HEK293 (cell line): Measurements from ENCODE around the gene PAX2.

Experiments used
- CTCF ChIA-PET: fragments of 350-600 bp; formaldehyde crosslinking; extraction: SDS; loops from one replicate; lab custom pipeline; 2021; ENCODE audit warnings: antibody characterized with exemption; lab: Yijun Ruan, JAX
- POLR2A ChIA-PET: fragments of 300-600 bp; formaldehyde crosslinking; extraction: SDS; loops from one replicate; lab custom pipeline; 2020; ENCODE audit warnings: antibody characterized with exemption, inconsistent platforms; lab: Yijun Ruan, JAX
- H3K27ac ChIP-seq: fragments of 200-500 bp; sonication (Bioruptor generic); 2 replicates; pipeline ENCODE4 v1.5.1; 2014; ENCODE audit warnings: low read depth, low read length, control low read depth, inconsistent platforms; ENCODE audit errors: extremely low read depth
- H3K36me3 ChIP-seq, 2 experiments: fragments of 200-500 bp in 1 of 2; sonication (Bioruptor generic) in 1 of 2; 1 replicate in 1 of 2; 2 replicates in 1 of 2; pipeline ENCODE4 v1.5.1; 2014 to 2017; ENCODE audit warnings: inconsistent platforms in 2 of 2, low read length in 2 of 2; ENCODE audit not compliant: control insufficient read depth in 2 of 2, insufficient read depth in 1 of 2
- H3K4me1 ChIP-seq: fragments of 200-500 bp; sonication (Bioruptor generic); 2 replicates; pipeline ENCODE4 v1.5.1; 2014; ENCODE audit warnings: mild to moderate bottlenecking, low read length, inconsistent platforms; ENCODE audit not compliant: control insufficient read depth, insufficient read depth
- H3K4me3 ChIP-seq: 2 replicates; pipeline ENCODE4 v1.5.1; 2011; ENCODE audit warnings: low read depth, mild to moderate bottlenecking, control low read depth, low read length, moderate library complexity
- H3K9me3 ChIP-seq: fragments of 200-500 bp; sonication (Bioruptor generic); 2 replicates; pipeline ENCODE4 v1.5.1; 2014; ENCODE audit warnings: low read depth, low read length, inconsistent platforms; ENCODE audit not compliant: control insufficient read depth, insufficient read depth
- EGR2 ChIP-seq: fragments of 450-650 bp; formaldehyde crosslinking; IDR thresholded peaks from 2 replicates; pipeline ENCODE4 v1.5.1; 2016; ENCODE audit warnings: low read depth, missing biosample characterization, missing genetic modification characterization
- GLIS1 ChIP-seq: fragments of 450-650 bp; formaldehyde crosslinking; IDR thresholded peaks from 2 replicates; pipeline ENCODE4 v1.5.1; 2016; ENCODE audit warnings: missing biosample characterization, missing genetic modification characterization
- ZBTB17 ChIP-seq: fragments of 450-650 bp; formaldehyde crosslinking; IDR thresholded peaks from 2 replicates; pipeline ENCODE4 v1.5.1; 2016; ENCODE audit warnings: missing biosample characterization, missing genetic modification characterization
- ZBTB48 ChIP-seq: fragments of 450-650 bp; formaldehyde crosslinking; IDR thresholded peaks from 2 replicates; pipeline ENCODE4 v1.5.1; 2016; ENCODE audit warnings: missing biosample characterization, missing genetic modification characterization
- ZFP3 ChIP-seq: fragments of 450-650 bp; formaldehyde crosslinking; IDR thresholded peaks from 2 replicates; pipeline ENCODE4 v1.5.1; 2016; ENCODE audit warnings: low read depth, missing biosample characterization, missing genetic modification characterization
- ZNF133 ChIP-seq: fragments of 450-650 bp; formaldehyde crosslinking; IDR thresholded peaks from 2 replicates; pipeline ENCODE4 v1.5.1; 2016; ENCODE audit warnings: missing biosample characterization, missing genetic modification characterization
- ZNF202 ChIP-seq: fragments of 450-650 bp; formaldehyde crosslinking; IDR thresholded peaks from 2 replicates; pipeline ENCODE4 v1.5.1; 2016; ENCODE audit warnings: missing biosample characterization, missing genetic modification characterization, borderline replicate concordance
- ZNF214 ChIP-seq: fragments of 450-650 bp; formaldehyde crosslinking; IDR thresholded peaks from 2 replicates; pipeline ENCODE4 v1.5.1; 2017; ENCODE audit warnings: missing biosample characterization, mild to moderate bottlenecking, missing genetic modification characterization, borderline replicate concordance
- ZNF221 ChIP-seq: fragments of 450-650 bp; formaldehyde crosslinking; IDR thresholded peaks from 2 replicates; pipeline ENCODE4 v1.5.1; 2017; ENCODE audit warnings: missing biosample characterization, missing genetic modification characterization, borderline replicate concordance
- ZNF23 ChIP-seq: fragments of 450-650 bp; formaldehyde crosslinking; IDR thresholded peaks from 2 replicates; pipeline ENCODE4 v1.5.1; 2016; ENCODE audit warnings: missing biosample characterization, missing genetic modification characterization, borderline replicate concordance
- ZNF274 ChIP-seq, 2 experiments: fragments of 200-500 bp in 1 of 2; fragments of 450-650 bp in 1 of 2; sonication (Bioruptor generic) in 1 of 2; formaldehyde crosslinking in 1 of 2; IDR thresholded peaks; 2 replicates each; pipeline versions ENCODE4 v1.5.1 to v1.6.1; 2014 to 2016; ENCODE audit warnings: borderline replicate concordance in 1 of 2, inconsistent platforms in 1 of 2, low read length in 1 of 2, missing biosample characterization in 1 of 2, missing genetic modification characterization in 1 of 2
- ZNF37A ChIP-seq: fragments of 450-650 bp; IDR thresholded peaks from 2 replicates; pipeline ENCODE4 v1.5.1; 2018; ENCODE audit warnings: missing biosample characterization, missing genetic modification characterization
- ZNF529 ChIP-seq: fragments of 450-650 bp; formaldehyde crosslinking; IDR thresholded peaks from 2 replicates; pipeline ENCODE4 v1.5.1; 2017; ENCODE audit warnings: missing genetic modification characterization, missing biosample characterization; ENCODE audit not compliant: insufficient replicate concordance
- ZNF549 ChIP-seq: fragments of 450-650 bp; IDR thresholded peaks from 2 replicates; pipeline ENCODE4 v1.5.1; 2018; ENCODE audit warnings: missing biosample characterization, missing genetic modification characterization, mild to moderate bottlenecking, inconsistent platforms, moderate library complexity
- ZNF558 ChIP-seq: fragments of 450-650 bp; formaldehyde crosslinking; IDR thresholded peaks from 2 replicates; pipeline ENCODE4 v1.5.1; 2016; ENCODE audit warnings: missing biosample characterization, missing genetic modification characterization
- ZNF837 ChIP-seq: fragments of 450-650 bp; formaldehyde crosslinking; IDR thresholded peaks from 2 replicates; pipeline ENCODE4 v1.5.1; 2016; ENCODE audit warnings: missing biosample characterization, missing genetic modification characterization
- TF ChIP-seq, protein P1 (sequence below): fragments of 450-650 bp; formaldehyde crosslinking; IDR thresholded peaks from 2 replicates; pipeline ENCODE4 v1.5.1; 2016; ENCODE audit warnings: missing biosample characterization, missing genetic modification characterization
- TF ChIP-seq, protein P2 (sequence below): fragments of 450-650 bp; formaldehyde crosslinking; IDR thresholded peaks from 2 replicates; pipeline ENCODE4 v1.5.1; 2016; ENCODE audit warnings: missing biosample characterization, missing genetic modification characterization
- TF ChIP-seq, protein P3 (sequence below): fragments of 450-650 bp; formaldehyde crosslinking; IDR thresholded peaks from 2 replicates; pipeline ENCODE4 v1.5.1; 2016; ENCODE audit warnings: missing biosample characterization, missing genetic modification characterization
- TF ChIP-seq, protein P4 (sequence below): IDR thresholded peaks from 2 replicates; pipeline ENCODE4 v1.6.1; 2011; ENCODE audit warnings: mild to moderate bottlenecking, low read depth, low read length, borderline replicate concordance
- TF ChIP-seq, protein P5 (sequence below): fragments of 450-650 bp; formaldehyde crosslinking; IDR thresholded peaks from 2 replicates; pipeline ENCODE4 v1.5.1; 2017; ENCODE audit warnings: missing biosample characterization, missing genetic modification characterization
- TF ChIP-seq, protein P6 (sequence below): fragments of 450-650 bp; formaldehyde crosslinking; IDR thresholded peaks from 2 replicates; pipeline ENCODE4 v1.5.1; 2016; ENCODE audit warnings: missing biosample characterization, missing genetic modification characterization

PAX2 gene

DNA sequence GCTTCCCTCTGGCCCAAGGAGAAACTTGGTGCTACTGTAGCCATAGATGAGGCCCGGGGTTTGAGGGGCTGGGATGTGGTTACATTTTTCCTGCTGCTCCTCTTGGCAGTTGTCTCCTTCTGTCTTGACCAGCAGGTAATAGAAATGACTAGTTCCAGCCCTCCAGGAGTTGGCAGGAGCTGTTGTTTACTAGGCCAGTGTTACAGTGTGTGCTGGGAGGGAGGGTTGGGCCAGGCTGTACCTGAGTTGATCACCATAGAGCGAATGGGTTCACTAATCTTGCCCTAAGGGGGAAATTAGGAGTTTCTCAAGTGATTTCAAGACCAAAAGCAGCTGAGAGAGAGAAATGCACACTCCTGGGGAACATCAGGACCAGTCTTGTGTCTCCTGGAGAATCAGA, 34.9 kb downstream of the PAX2 start:
- Histone ChIP-seq H3K9me3 (no peaks in the 10 kb centered on the region), H3K36me3 (peaks cover 0 to 10% of the 10 kb centered on the region in 2 experiments; a peak in 1 of 3 replicates), H3K27ac (no peak overlapping the region), H3K4me3 (no peak overlapping the region), H3K4me1 (no peaks in the 10 kb centered on the region)
- TF ChIP-seq ZBTB17 = no peak
- no peak for TF ChIP-seq ZNF274 (IDR thresholded peaks at IDR 0.05; ENCODE audit: low read length)
- no peak for TF ChIP-seq ZNF274 (tag by site-specific recombination; IDR thresholded peaks at IDR 0.05; ENCODE audit: borderline replicate concordance)
- TF ChIP-seq ZNF529 = no peak
- TF ChIP-seq, protein P1, sequence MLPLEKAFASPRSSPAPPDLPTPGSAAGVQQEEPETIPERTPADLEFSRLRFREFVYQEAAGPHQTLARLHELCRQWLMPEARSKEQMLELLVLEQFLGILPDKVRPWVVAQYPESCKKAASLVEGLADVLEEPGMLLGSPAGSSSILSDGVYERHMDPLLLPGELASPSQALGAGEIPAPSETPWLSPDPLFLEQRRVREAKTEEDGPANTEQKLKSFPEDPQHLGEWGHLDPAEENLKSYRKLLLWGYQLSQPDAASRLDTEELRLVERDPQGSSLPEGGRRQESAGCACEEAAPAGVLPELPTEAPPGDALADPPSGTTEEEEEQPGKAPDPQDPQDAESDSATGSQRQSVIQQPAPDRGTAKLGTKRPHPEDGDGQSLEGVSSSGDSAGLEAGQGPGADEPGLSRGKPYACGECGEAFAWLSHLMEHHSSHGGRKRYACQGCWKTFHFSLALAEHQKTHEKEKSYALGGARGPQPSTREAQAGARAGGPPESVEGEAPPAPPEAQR (tag by site-specific recombination) = no peak
- TF ChIP-seq, protein P2, sequence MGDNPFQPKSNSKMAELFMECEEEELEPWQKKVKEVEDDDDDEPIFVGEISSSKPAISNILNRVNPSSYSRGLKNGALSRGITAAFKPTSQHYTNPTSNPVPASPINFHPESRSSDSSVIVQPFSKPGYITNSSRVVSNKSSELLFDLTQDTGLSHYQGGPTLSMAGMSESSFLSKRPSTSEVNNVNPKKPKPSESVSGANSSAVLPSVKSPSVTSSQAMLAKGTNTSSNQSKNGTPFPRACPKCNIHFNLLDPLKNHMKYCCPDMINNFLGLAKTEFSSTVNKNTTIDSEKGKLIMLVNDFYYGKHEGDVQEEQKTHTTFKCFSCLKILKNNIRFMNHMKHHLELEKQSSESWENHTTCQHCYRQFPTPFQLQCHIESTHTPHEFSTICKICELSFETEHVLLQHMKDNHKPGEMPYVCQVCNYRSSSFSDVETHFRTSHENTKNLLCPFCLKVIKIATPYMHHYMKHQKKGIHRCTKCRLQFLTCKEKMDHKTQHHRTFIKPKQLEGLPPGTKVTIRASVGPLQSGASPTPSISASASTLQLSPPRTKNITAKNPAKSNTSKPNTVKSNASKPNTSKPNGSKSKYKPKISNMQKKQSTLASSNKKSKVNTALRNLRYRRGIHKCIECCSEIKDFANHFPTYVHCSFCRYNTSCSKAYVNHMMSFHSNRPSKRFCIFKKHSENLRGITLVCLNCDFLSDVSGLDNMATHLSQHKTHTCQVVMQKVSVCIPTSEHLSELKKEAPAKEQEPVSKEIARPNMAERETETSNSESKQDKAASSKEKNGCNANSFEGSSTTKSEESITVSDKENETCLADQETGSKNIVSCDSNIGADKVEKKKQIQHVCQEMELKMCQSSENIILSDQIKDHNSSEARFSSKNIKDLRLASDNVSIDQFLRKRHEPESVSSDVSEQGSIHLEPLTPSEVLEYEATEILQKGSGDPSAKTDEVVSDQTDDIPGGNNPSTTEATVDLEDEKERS (tag by site-specific recombination) = no peak
- TF ChIP-seq ZNF23 (tag by site-specific recombination) = no peak
- ChIA-PET CTCF (interaction anchor here (0.7 kb wide), 1 partner anchor 83 kb away, joined by 3 read pairs; no protein-coding TSS in a partner anchor), POLR2A (no interaction called here)

DNA sequence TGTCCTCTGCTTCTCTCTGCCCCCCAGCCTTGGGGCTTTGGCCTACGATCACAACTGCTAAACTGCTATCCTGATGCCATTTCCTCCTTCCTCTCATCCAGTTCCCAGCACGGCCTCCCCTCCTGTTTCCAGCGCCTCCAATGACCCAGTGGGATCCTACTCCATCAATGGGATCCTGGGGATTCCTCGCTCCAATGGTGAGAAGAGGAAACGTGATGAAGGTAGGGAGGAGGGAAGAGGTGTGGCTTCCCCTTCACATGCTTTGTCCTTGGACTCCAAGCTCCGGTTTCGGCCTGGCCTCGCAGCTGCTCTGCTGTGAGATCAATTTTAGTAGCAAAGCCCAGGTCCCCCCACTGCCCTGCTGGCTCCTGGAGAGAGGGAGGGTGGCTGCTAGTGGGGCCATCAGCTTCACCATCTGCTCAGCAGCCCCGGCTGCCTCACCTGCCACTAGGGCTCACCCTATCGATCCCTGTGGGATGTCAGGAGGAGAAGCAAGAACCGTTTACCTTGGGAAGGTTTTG, 35.8 kb downstream of the PAX2 start:
- Histone ChIP-seq H3K27ac (no peak overlapping the region), H3K36me3 (peaks cover 0 to 10% of the 10 kb centered on the region in 2 experiments; a peak in 1 of 3 replicates), H3K4me3 (no peak overlapping the region), H3K9me3 (no peaks in the 10 kb centered on the region), H3K4me1 (no peaks in the 10 kb centered on the region)
- CTCF ChIA-PET = no interaction called here
- POLR2A ChIA-PET = no interaction called here
- TF ChIP-seq ZBTB48 (tag by site-specific recombination) (no peak), ZNF37A (tag by site-specific recombination) (no peak), ZNF549 (tag by site-specific recombination) (no peak), ZNF214 (no peak), ZNF837 (tag by site-specific recombination) (no peak), EGR2 (tag by site-specific recombination) (no peak), ZFP3 (tag by site-specific recombination) (no peak), ZNF133 (tag by site-specific recombination) (no peak), ZNF558 (no peak), ZNF202 (tag by site-specific recombination) (no peak), GLIS1 (tag by site-specific recombination) (no peak), ZNF221 (tag by site-specific recombination) (no peak)
- TF ChIP-seq, protein P3, sequence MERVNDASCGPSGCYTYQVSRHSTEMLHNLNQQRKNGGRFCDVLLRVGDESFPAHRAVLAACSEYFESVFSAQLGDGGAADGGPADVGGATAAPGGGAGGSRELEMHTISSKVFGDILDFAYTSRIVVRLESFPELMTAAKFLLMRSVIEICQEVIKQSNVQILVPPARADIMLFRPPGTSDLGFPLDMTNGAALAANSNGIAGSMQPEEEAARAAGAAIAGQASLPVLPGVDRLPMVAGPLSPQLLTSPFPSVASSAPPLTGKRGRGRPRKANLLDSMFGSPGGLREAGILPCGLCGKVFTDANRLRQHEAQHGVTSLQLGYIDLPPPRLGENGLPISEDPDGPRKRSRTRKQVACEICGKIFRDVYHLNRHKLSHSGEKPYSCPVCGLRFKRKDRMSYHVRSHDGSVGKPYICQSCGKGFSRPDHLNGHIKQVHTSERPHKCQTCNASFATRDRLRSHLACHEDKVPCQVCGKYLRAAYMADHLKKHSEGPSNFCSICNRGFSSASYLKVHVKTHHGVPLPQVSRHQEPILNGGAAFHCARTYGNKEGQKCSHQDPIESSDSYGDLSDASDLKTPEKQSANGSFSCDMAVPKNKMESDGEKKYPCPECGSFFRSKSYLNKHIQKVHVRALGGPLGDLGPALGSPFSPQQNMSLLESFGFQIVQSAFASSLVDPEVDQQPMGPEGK (tag by site-specific recombination) = no peak
- TF ChIP-seq, protein P4, sequence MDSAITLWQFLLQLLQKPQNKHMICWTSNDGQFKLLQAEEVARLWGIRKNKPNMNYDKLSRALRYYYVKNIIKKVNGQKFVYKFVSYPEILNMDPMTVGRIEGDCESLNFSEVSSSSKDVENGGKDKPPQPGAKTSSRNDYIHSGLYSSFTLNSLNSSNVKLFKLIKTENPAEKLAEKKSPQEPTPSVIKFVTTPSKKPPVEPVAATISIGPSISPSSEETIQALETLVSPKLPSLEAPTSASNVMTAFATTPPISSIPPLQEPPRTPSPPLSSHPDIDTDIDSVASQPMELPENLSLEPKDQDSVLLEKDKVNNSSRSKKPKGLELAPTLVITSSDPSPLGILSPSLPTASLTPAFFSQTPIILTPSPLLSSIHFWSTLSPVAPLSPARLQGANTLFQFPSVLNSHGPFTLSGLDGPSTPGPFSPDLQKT = no peak
- TF ChIP-seq, protein P5, sequence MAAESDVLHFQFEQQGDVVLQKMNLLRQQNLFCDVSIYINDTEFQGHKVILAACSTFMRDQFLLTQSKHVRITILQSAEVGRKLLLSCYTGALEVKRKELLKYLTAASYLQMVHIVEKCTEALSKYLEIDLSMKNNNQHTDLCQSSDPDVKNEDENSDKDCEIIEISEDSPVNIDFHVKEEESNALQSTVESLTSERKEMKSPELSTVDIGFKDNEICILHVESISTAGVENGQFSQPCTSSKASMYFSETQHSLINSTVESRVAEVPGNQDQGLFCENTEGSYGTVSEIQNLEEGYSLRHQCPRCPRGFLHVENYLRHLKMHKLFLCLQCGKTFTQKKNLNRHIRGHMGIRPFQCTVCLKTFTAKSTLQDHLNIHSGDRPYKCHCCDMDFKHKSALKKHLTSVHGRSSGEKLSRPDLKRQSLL (tag by site-specific recombination) = no peak
- TF ChIP-seq, protein P6, sequence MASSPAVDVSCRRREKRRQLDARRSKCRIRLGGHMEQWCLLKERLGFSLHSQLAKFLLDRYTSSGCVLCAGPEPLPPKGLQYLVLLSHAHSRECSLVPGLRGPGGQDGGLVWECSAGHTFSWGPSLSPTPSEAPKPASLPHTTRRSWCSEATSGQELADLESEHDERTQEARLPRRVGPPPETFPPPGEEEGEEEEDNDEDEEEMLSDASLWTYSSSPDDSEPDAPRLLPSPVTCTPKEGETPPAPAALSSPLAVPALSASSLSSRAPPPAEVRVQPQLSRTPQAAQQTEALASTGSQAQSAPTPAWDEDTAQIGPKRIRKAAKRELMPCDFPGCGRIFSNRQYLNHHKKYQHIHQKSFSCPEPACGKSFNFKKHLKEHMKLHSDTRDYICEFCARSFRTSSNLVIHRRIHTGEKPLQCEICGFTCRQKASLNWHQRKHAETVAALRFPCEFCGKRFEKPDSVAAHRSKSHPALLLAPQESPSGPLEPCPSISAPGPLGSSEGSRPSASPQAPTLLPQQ = no peak
- TF ChIP-seq, protein P1 (tag by site-specific recombination) = no peak
